ENCODE measurements around the gene DHX15. TPM values are rescaled to one million over a fixed set of nuclear protein-coding genes. Genes with fewer than 3 reads are reported as not detected.

The DHX15 gene
- total and polyA plus RNA-seq, 12 donors, result 32.9 to 69.6 (median 47.7) TPM

DNA sequence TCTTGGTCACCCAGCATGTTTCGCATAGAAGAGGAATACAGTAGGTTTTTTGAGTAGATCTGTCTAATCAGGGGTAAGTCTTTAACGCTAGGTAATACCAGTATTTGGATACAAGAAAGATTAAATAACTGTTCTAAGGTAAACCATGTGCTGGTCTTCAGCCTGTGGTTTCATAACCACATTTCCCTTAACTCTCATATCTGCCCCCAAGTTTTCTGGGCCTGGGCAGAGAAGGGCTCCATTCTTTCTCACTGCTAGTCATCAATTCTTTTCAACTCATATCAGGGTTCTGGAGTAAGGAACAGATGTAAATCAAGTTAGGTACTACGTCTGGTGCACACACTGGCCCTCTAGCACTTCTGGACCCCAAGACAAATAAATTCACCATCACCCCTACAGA lies 49.0 kb downstream of the DHX15 start:
- no peaks in the 10 kb centered on the region for H3K27me3 ChIP-seq
- H3K4me3 ChIP-seq, result no peak overlapping the region
- 96% methylated on average over 3 of the region's 3 CpGs for whole genome bisulfite sequencing, 2 donors
- H3K36me3 ChIP-seq, result peaks cover 0 to 100% (median 37%) of the 10 kb centered on the region in 9 donors
- no peak overlapping the region for H3K27ac ChIP-seq
- ATAC-seq, result no peak
- no peaks in the 10 kb centered on the region for H3K9me3 ChIP-seq
- TF ChIP-seq CTCF (IDR thresholded peaks at IDR 0.05), result no peak
- no peak for DNase-seq
- peaks cover 0 to 20% (median 9%) of the 10 kb centered on the region in 9 donors for H3K4me1 ChIP-seq
- intact Hi-C loops (cut with DNase I), result no loop called here

GRCh38 chr4:24533364-24533763 lies 51.0 kb downstream of the DHX15 start:
- H3K27ac ChIP-seq, result no peak overlapping the region
- DNase-seq, result no peak
- no peak overlapping the region for H3K4me3 ChIP-seq
- intact Hi-C loops (cut with DNase I), result no loop called here
- H3K9me3 ChIP-seq, result no peaks in the 10 kb centered on the region
- H3K4me1 ChIP-seq, result peaks cover 0 to 8% (median 4%) of the 10 kb centered on the region in 9 donors
- 92 to 93% methylated on average over 4 of the region's 4 CpGs for WGBS, 2 donors
- peaks cover 0 to 100% (median 51%) of the 10 kb centered on the region in 9 donors for H3K36me3 ChIP-seq
- H3K27me3 ChIP-seq, result no peaks in the 10 kb centered on the region
- no peak for TF ChIP-seq CTCF (IDR thresholded peaks at IDR 0.05)
- ATAC-seq, result no peak

GRCh38 chr4:24529555-24529954 lies 54.8 kb downstream of the DHX15 start:
- TF ChIP-seq CTCF (IDR thresholded peaks at IDR 0.05), result no peak
- H3K27ac ChIP-seq, result no peak overlapping the region
- intact Hi-C loops (cut with DNase I), result no loop called here
- no peaks in the 10 kb centered on the region for H3K9me3 ChIP-seq
- H3K4me1 ChIP-seq, result no peaks in the 10 kb centered on the region
- no peak overlapping the region for H3K4me3 ChIP-seq
- DNase-seq (no peak), ATAC-seq (no peak)
- peaks cover 0 to 100% (median 54%) of the 10 kb centered on the region in 9 donors for H3K36me3 ChIP-seq
- WGBS, 2 donors, result 89 to 91% methylated on average over 2 of the region's 2 CpGs
- no peaks in the 10 kb centered on the region for H3K27me3 ChIP-seq

DNA sequence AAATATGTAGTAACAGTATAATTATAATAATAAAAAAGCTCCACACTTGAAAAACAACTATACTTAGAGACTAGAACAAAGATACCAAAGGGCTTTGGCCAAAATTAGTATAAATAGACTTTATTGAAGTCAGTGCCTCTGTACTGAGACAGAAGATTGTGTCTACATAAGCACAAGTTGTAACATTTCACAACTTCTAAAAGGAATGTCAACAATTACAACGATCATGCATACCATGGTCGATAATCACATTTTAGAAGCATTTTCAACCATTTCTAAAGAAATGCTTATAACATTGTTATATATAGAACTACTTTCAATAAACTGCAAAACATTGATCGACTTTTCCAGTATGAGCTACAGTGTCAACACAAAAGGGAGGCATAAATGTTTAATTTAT lies 57.0 kb downstream of the DHX15 start:
- Histone ChIP-seq H3K9me3 (no peaks in the 10 kb centered on the region), H3K4me3 (no peak overlapping the region), H3K27me3 (no peaks in the 10 kb centered on the region), H3K36me3 (peaks cover 0 to 100% (median 41%) of the 10 kb centered on the region in 9 donors), H3K27ac (no peak overlapping the region), H3K4me1 (no peaks in the 10 kb centered on the region)
- intact Hi-C loops (cut with DNase I), result no loop called here
- DNase-seq (no peak), ATAC-seq (no peak)
- no peak for TF ChIP-seq CTCF (IDR thresholded peaks at IDR 0.05)
- WGBS, 2 donors, result 88 to 92% methylated on average over 3 of the region's 3 CpGs
